Activated CD4-positive, CD25-positive, alpha-beta regulatory T cell treated with anti-CD3 and anti-CD28 coated beads, Interleukin-2, amount 50 U/mL, for 16 hours (primary cell): ENCODE results near the gene PRR18.

Source experiments
- DNase-seq: peaks from one replicate; pipeline ENCODE4 v3.0.0-alpha.2; 2020; ENCODE audit warnings: low read depth, low spot score

Gene PRR18

GRCh38 chr6:166333172-166333995, 25.2 kb upstream of the PRR18 start:
- no peak for DNase-seq

- no peak for DNase-seq
These were observed 23.6 kb upstream of the PRR18 start for GRCh38 chr6:166331503-166332415.

GRCh38 chr6:166330612-166331011, 22.4 kb upstream of the PRR18 start:
- DNase-seq: no peak

GRCh38 chr6:166325383-166326042, 17.3 kb upstream of the PRR18 start:
- no peak for DNase-seq

GRCh38 chr6:166323395-166323794, 15.2 kb upstream of the PRR18 start:
- DNase-seq: no peak

GRCh38 chr6:166318649-166319600, 10.7 kb upstream of the PRR18 start:
- no peak for DNase-seq

- DNase-seq: no peak
These were observed 10.0 kb upstream of the PRR18 start for GRCh38 chr6:166318227-166318626.

GRCh38 chr6:166317261-166318212, 9.3 kb upstream of the PRR18 start:
- DNase-seq: no peak

GRCh38 chr6:166315436-166315835, 7.2 kb upstream of the PRR18 start:
- no peak for DNase-seq

GRCh38 chr6:166314454-166314853, 6.3 kb upstream of the PRR18 start:
- DNase-seq: no peak

- no peak for DNase-seq
These were observed 5.3 kb upstream of the PRR18 start for GRCh38 chr6:166313255-166314070.

- DNase-seq: no peak
These were observed 4.6 kb upstream of the PRR18 start for GRCh38 chr6:166312832-166313231.

GRCh38 chr6:166310634-166311033, 2.4 kb upstream of the PRR18 start:
- DNase-seq: no peak

- no peak for DNase-seq
These were observed 1.8 kb upstream of the PRR18 start for GRCh38 chr6:166309977-166310376.

- no peak for DNase-seq
These were observed 787 bp upstream of the PRR18 start for GRCh38 chr6:166308769-166309589.

- no peak for DNase-seq
These were observed 835 bp downstream of the PRR18 start for GRCh38 chr6:166307082-166308032.
